IMR-90 (cell line): Measurements from ENCODE around the gene MUC6. TPM values are rescaled to one million over a fixed set of nuclear protein-coding genes. Genes with fewer than 3 reads are reported as not detected.

Source experiments
- ATAC-seq: fragments of 200-7000 bp; cut with Tn5 transposase; 2 replicates; pipeline ENCODE4 v1.9.1; 2020; ENCODE audit warnings: low read depth, mild to moderate bottlenecking, moderate library complexity
- BruUV-seq: library from RNA; stranded (reverse); fragments of 400-500 nt; replicated peaks from 2 replicates; lab custom pipeline; 2021; lab: Mats Ljungman, UMichigan
- CTCF ChIA-PET: fragments of 300-600 bp; formaldehyde crosslinking; extraction: SDS; loops from one replicate; lab custom pipeline; 2021; ENCODE audit warnings: antibody characterized with exemption; lab: Yijun Ruan, JAX
- POLR2A ChIA-PET: fragments of 300-600 bp; sonication (Branson Sonifier 250); formaldehyde crosslinking; loops from one replicate; lab custom pipeline; 2022; ENCODE audit warnings: antibody characterized with exemption; ENCODE audit not compliant: unreplicated experiment; lab: Charles Lee
- DNase-seq: peaks from one replicate; pipeline ENCODE4 v3.0.0; 2013
- H2AFZ ChIP-seq: replicated peaks from 2 replicates; pipeline ENCODE3; 2013; ENCODE audit warnings: low read length, mild to moderate bottlenecking; ENCODE audit not compliant: poor library complexity
- H2AK5ac ChIP-seq: 2 replicates; pipeline ENCODE4 v1.6.1; 2013; ENCODE audit warnings: low read depth, low read length, inconsistent platforms
- H2AK9ac ChIP-seq: replicated peaks from 2 replicates; pipeline ENCODE3; 2013; ENCODE audit warnings: mild to moderate bottlenecking, low read depth, low read length, moderate library complexity; ENCODE audit not compliant: poor library complexity
- H2BK120ac ChIP-seq: 2 replicates; pipeline ENCODE4 v1.6.1; 2013; ENCODE audit warnings: low read depth, low read length, inconsistent platforms
- H2BK15ac ChIP-seq: 3 replicates; pipeline ENCODE4 v1.6.1; 2013; ENCODE audit warnings: low read depth, low read length, inconsistent platforms
- H2BK20ac ChIP-seq: 2 replicates; pipeline ENCODE4 v1.6.1; 2013; ENCODE audit warnings: low read depth, mild to moderate bottlenecking, inconsistent platforms, low read length, moderate library complexity
- H2BK5ac ChIP-seq: 2 replicates; pipeline ENCODE4 v1.6.1; 2013; ENCODE audit warnings: mild to moderate bottlenecking, low read depth, low read length, inconsistent platforms; ENCODE audit not compliant: poor library complexity, severe bottlenecking
- H3K14ac ChIP-seq: replicated peaks from 2 replicates; pipeline ENCODE4 v1.6.1; 2013; ENCODE audit warnings: low read depth, low read length, inconsistent platforms
- H3K18ac ChIP-seq: 2 replicates; pipeline ENCODE4 v1.6.1; 2013; ENCODE audit warnings: low read depth, low read length, control low read depth
- H3K23ac ChIP-seq: 2 replicates; pipeline ENCODE4 v1.6.1; 2013; ENCODE audit warnings: low read depth, low read length, inconsistent platforms
- H3K27ac ChIP-seq: 2 replicates; pipeline ENCODE4 v1.5.1; 2013; ENCODE audit warnings: mild to moderate bottlenecking, control low read depth, low read length; ENCODE audit not compliant: insufficient read depth
- H3K27me3 ChIP-seq: 2 replicates; pipeline ENCODE4 v1.6.1; 2013; ENCODE audit warnings: low read length; ENCODE audit not compliant: control insufficient read depth, insufficient read depth
- H3K36me3 ChIP-seq: 2 replicates; pipeline ENCODE4 v1.6.1; 2013; ENCODE audit warnings: low read length, mixed read lengths; ENCODE audit not compliant: control insufficient read depth, insufficient read depth
- H3K4ac ChIP-seq: 2 replicates; pipeline ENCODE4 v1.6.1; 2013; ENCODE audit warnings: low read depth, low read length, inconsistent platforms
- H3K4me1 ChIP-seq: 2 replicates; pipeline ENCODE4 v1.6.1; 2013; ENCODE audit warnings: low read length, mixed read lengths; ENCODE audit not compliant: control insufficient read depth, insufficient read depth
- H3K4me2 ChIP-seq: 2 replicates; pipeline ENCODE4 v1.6.1; 2013; ENCODE audit warnings: low read depth, mild to moderate bottlenecking, control low read depth, low read length, moderate library complexity
- H3K4me3 ChIP-seq: 2 replicates; pipeline ENCODE4 v1.5.1; 2013; ENCODE audit warnings: low read depth, mild to moderate bottlenecking, control low read depth, low read length, moderate library complexity; ENCODE audit not compliant: insufficient read depth
- H3K56ac ChIP-seq: 2 replicates; pipeline ENCODE4 v1.6.1; 2013; ENCODE audit warnings: low read length, inconsistent platforms; ENCODE audit not compliant: insufficient read depth; ENCODE audit errors: extremely low read depth
- H3K79me1 ChIP-seq, 2 experiments: 2 replicates each; pipeline ENCODE4 v1.6.1; 2013; ENCODE audit warnings: low read length in 2 of 2, inconsistent platforms in 1 of 2, low read depth in 1 of 2
- H3K9ac ChIP-seq: 2 replicates; pipeline ENCODE4 v1.6.1; 2013; ENCODE audit warnings: low read depth, low read length, control low read depth
- H3K9me1 ChIP-seq: 2 replicates; pipeline ENCODE4 v1.6.1; 2013; ENCODE audit warnings: low read length, inconsistent platforms; ENCODE audit not compliant: insufficient read depth
- H3K9me3 ChIP-seq: 2 replicates; pipeline ENCODE4 v1.6.1; 2013; ENCODE audit warnings: low read length; ENCODE audit not compliant: control insufficient read depth, insufficient read depth
- H4K20me1 ChIP-seq: 2 replicates; pipeline ENCODE4 v1.6.1; 2013; ENCODE audit warnings: low read length, inconsistent platforms; ENCODE audit not compliant: insufficient read depth
- H4K5ac ChIP-seq: 2 replicates; pipeline ENCODE4 v1.6.1; 2013; ENCODE audit warnings: mild to moderate bottlenecking, low read depth, low read length, control low read depth
- H4K8ac ChIP-seq, 2 experiments: 2 replicates each; pipeline ENCODE4 v1.6.1; 2013; ENCODE audit warnings: low read depth in 2 of 2, low read length in 2 of 2, control low read depth in 1 of 2, inconsistent platforms in 1 of 2
- H4K91ac ChIP-seq: 2 replicates; pipeline ENCODE4 v1.6.1; 2013; ENCODE audit warnings: low read depth, low read length, inconsistent platforms; ENCODE audit not compliant: insufficient read depth
- CTCF ChIP-seq: conservative IDR thresholded peaks from 2 replicates; pipeline ENCODE4 v1.5.1; 2012; ENCODE audit warnings: mild to moderate bottlenecking, low read depth, low read length, improper control_type of control experiment
- MAFK ChIP-seq: IDR thresholded peaks from 2 replicates; pipeline ENCODE4 v1.6.1; 2012; ENCODE audit warnings: low read depth, low read length, improper control_type of control experiment
- WGBS, 2 experiments: methylation state at CpG; one replicate each; pipeline versions ENCODE4 v1.1.5 to v1.1.7; 2013; ENCODE audit warnings: missing lambda C conversion rate in 2 of 2; ENCODE audit not compliant: insufficient read length in 1 of 2; ENCODE audit errors: extremely low coverage in 2 of 2; 5-methylcytosine and 5-hydroxymethylcytosine counted together
- dilution Hi-C: fragments of 300-500 bp; cut with HindIII; formaldehyde crosslinking; loops from one replicate; pipeline ENCODE4 v1.14.3; 2018; ENCODE audit warnings: low sequenced_read_pairs; ENCODE audit not compliant: unreplicated experiment
- in situ Hi-C: fragments of 300-500 bp; cut with MboI; formaldehyde crosslinking; loops from 3 replicates; pipeline ENCODE4 v1.14.3; 2019; ENCODE audit warnings: low sequenced_read_pairs, inconsistent platforms, mixed read lengths
- intact Hi-C: fragments of 100-400 bp; cut with micrococcal nuclease; formaldehyde crosslinking; loops from 2 replicates; pipeline ENCODE4 v1.10.0; 2022
- polyA plus RNA-seq, 3 experiments: library from polyadenylated mRNA; depleted of rRNA; stranded (reverse); fragments of >200 nt; gene quantifications; 2 replicates each; pipeline ENCODE4 v1.2.3, GENCODE V29; 2012; ENCODE audit warnings: low replicate concordance in 1 of 3
- total RNA-seq: library from RNA; depleted of rRNA; stranded (reverse); fragments of >200 nt; gene quantifications from 2 replicates; pipeline ENCODE4 v1.2.3, GENCODE V29; 2012

The MUC6 gene
- total and polyA plus RNA-seq, 2 of the 4 experiments (the other 2 are of a cell fraction), result not detected

GRCh38 chr11:1009991-1010390 is 26.5 kb downstream of the MUC6 start:
- Histone ChIP-seq H3K9ac (no peak overlapping the region), H3K4me3 (no peak overlapping the region), H3K9me1 (0 out of 2 replicates have a peak, but pooled peaks cover 3% of the 10 kb centered on the region), H3K27ac (no peak overlapping the region), H3K18ac (no peak overlapping the region), H4K91ac (no peak overlapping the region), H3K79me1 (peaks cover 0 to 3% of the 10 kb centered on the region in 2 experiments; a peak in 3 of 4 replicates), H2AFZ (no peak overlapping the region), H2BK15ac (no peak overlapping the region), H3K27me3 (no peaks in the 10 kb centered on the region), H3K4me2 (no peak overlapping the region), H4K8ac (no peak overlapping the region), H4K20me1 (peaks cover 4% of the 10 kb centered on the region; the same call in 1 of the 2 replicates), H2AK5ac (no peak overlapping the region), H3K36me3 (peaks cover 56% of the 10 kb centered on the region), H3K14ac (no peak overlapping the region), H3K23ac (no peak overlapping the region), H2BK120ac (no peak overlapping the region), H2BK20ac (no peak overlapping the region), H2BK5ac (no peak overlapping the region), H3K4me1 (no peaks in the 10 kb centered on the region), H3K4ac (no peak overlapping the region), H4K5ac (no peak overlapping the region), H3K56ac (no peak overlapping the region), H2AK9ac (no peak overlapping the region), H3K9me3 (no peaks in the 10 kb centered on the region)
- ATAC-seq (no peak), DNase-seq (no peak)
- TF ChIP-seq MAFK (no peak), CTCF (no peak)
- dilution Hi-C loops, result no loop called here
- no TSS peak for BruUV-seq
- intact Hi-C loops, result no loop called here
- in situ Hi-C loops, result no loop called here
- POLR2A ChIA-PET, result no interaction called here
- 98% methylated on average over 7 of the region's 17 CpGs; no CpG with 5 or more reads in 1 of the 2 experiments for WGBS, 2 experiments
- CTCF ChIA-PET, result no interaction called here
